Stimulated activated CD8-positive, alpha-beta memory T cell treated with anti-CD3 and anti-CD28 coated beads, Interleukin-7, amount 100 ng/mL, for 4 hours (primary cell): Measurements from ENCODE around the gene DGCR8.
"Not testable (repeated sequence)": the region's sequence is repeated elsewhere in the genome, so short reads cannot be mapped to it uniquely, and the experiment has no call there.

Experiments
- DNase-seq, 2 donors: peaks; one replicate each; pipeline ENCODE4 v3.0.0-alpha.2; 2020; ENCODE audit warnings: low read depth in 2 of 2

The DGCR8 gene

GRCh38 chr22:20066617-20067383 lies 13.2 kb upstream of the DGCR8 start:
- no peak for DNase-seq

GRCh38 chr22:20067384-20067682 lies 12.7 kb upstream of the DGCR8 start:
- not testable (repeated sequence) for DNase-seq

- DNase-seq = no peak
Observed at GRCh38 chr22:20068640-20069039, 11.4 kb upstream of the DGCR8 start.

- DNase-seq = no peak
Observed at GRCh38 chr22:20069331-20070042, 10.6 kb upstream of the DGCR8 start.

GRCh38 chr22:20071524-20071972 lies 8.5 kb upstream of the DGCR8 start:
- DNase-seq = no peak

- no peak for DNase-seq
Observed at GRCh38 chr22:20076627-20077172, 3.3 kb upstream of the DGCR8 start.

GRCh38 chr22:20080445-20080775 lies 369 bp downstream of the DGCR8 start:
- peak; percentile 47 to 76 for DNase-seq

GRCh38 chr22:20080776-20081654 lies 974 bp downstream of the DGCR8 start:
- no peak for DNase-seq

- DNase-seq = no peak
Observed at GRCh38 chr22:20083157-20083890, 3.3 kb downstream of the DGCR8 start.

- DNase-seq = no peak
Observed at GRCh38 chr22:20083891-20084546, 4.0 kb downstream of the DGCR8 start.

- DNase-seq = no peak
Observed at GRCh38 chr22:20084547-20085413, 4.7 kb downstream of the DGCR8 start.

- no peak for DNase-seq
Observed at GRCh38 chr22:20085651-20086050, 5.6 kb downstream of the DGCR8 start.

- no peak for DNase-seq
Observed at GRCh38 chr22:20086101-20086599, 6.1 kb downstream of the DGCR8 start.

GRCh38 chr22:20086763-20087162 lies 6.7 kb downstream of the DGCR8 start:
- DNase-seq = no peak

GRCh38 chr22:20087319-20088262 lies 7.5 kb downstream of the DGCR8 start:
- no peak for DNase-seq

GRCh38 chr22:20088263-20088648 lies 8.2 kb downstream of the DGCR8 start:
- DNase-seq = no peak

GRCh38 chr22:20089226-20089976 lies 9.4 kb downstream of the DGCR8 start:
- no peak for DNase-seq
